Activated CD8-positive, alpha-beta T cell treated with anti-CD3 and anti-CD28 coated beads for 36 hours (primary cell): ENCODE results near the gene NOP56. TPM values are rescaled to one million over a fixed set of nuclear protein-coding genes. Genes with fewer than 3 reads are reported as not detected.

Experiments used
- ATAC-seq: fragments of 200-7000 bp; cut with Tn5 transposase; one replicate; pipeline ENCODE4 v1.10.0; 2021; ENCODE audit warnings: mild to moderate bottlenecking, moderate library complexity
- CTCF ChIA-PET: fragments of 350-600 bp; sonication (Branson Sonifier 250); formaldehyde crosslinking; loops from one replicate; lab custom pipeline; 2021; ENCODE audit warnings: antibody characterized with exemption; lab: Charles Lee
- POLR2A ChIA-PET: fragments of 350-600 bp; sonication (Branson Sonifier 250); formaldehyde crosslinking; loops from one replicate; lab custom pipeline; 2021; ENCODE audit warnings: antibody characterized with exemption; lab: Charles Lee
- DNase-seq: peaks from one replicate; pipeline ENCODE4 v3.0.0-alpha.2; 2020
- H3K27ac Mint-ChIP-seq: one replicate; pipeline ENCODE4 v1.8.0; 2021; ENCODE audit warnings: mild to moderate bottlenecking, mixed read lengths
- H3K27me3 Mint-ChIP-seq: one replicate; pipeline ENCODE4 v1.8.0; 2021; ENCODE audit warnings: mixed read lengths
- H3K36me3 Mint-ChIP-seq: one replicate; pipeline ENCODE4 v1.8.0; 2021; ENCODE audit warnings: low read depth, mixed read lengths
- H3K4me1 Mint-ChIP-seq: one replicate; pipeline ENCODE4 v1.8.0; 2021; ENCODE audit warnings: low read depth, mixed read lengths
- H3K4me3 Mint-ChIP-seq: one replicate; pipeline ENCODE4 v1.8.0; 2021; ENCODE audit warnings: mild to moderate bottlenecking, moderate library complexity, mixed read lengths
- H3K9me3 Mint-ChIP-seq: one replicate; pipeline ENCODE4 v1.8.0; 2021; ENCODE audit warnings: mixed read lengths
- intact Hi-C: fragments of 100-400 bp; cut with micrococcal nuclease; formaldehyde crosslinking; loops from one replicate; pipeline ENCODE4 v1.10.0; 2022
- total RNA-seq, 2 experiments: library from RNA; stranded (reverse); gene quantifications; one replicate each; pipeline ENCODE4 v1.2.3, GENCODE V29; 2021
- TF ChIP-seq, protein P1 (sequence below): fragments of 200-600 bp; IDR thresholded peaks from one replicate; pipeline ENCODE4 v1.8.0; 2022; ENCODE audit warnings: antibody characterized with exemption, mild to moderate bottlenecking

NOP56 gene
- total RNA-seq, 2 experiments from 2014 or later, result 587 to 596 TPM

DNA sequence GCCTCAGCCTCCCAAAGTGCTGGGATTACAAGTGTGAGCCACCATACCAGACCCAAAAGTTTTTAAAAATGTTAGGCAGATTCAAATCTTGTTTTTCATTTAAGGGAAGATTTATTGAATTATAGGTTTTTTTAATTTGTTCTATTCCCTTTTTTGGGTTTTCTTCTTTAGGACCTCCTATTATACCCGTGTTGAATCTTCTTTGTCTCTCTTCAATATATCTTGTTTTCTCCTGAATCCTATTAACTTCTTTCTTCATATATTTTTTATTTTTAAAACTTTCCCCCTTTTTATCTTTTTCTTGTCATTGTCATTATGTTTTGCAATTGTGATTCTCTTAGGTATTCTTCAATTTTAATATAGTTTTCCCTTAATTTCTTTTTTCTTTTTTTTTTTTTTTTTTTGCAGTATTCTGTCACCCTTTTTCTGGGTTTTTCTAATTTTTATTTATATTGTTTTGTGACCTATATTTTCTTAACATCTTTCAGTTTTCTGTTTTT, 45.9 kb upstream of the NOP56 start:
- peaks cover 5% of the 10 kb centered on the region for H3K9me3 Mint-ChIP-seq
- DNase-seq, result no peak
- no peak overlapping the region for H3K27ac Mint-ChIP-seq
- ChIA-PET POLR2A (no interaction called here), CTCF (interaction anchor here (1.2 kb wide), 1 partner anchor 38 kb away, joined by 3 read pairs; no protein-coding TSS in a partner anchor)
- intact Hi-C loops, result no loop called here
- H3K36me3 Mint-ChIP-seq, result no peaks in the 10 kb centered on the region
- TF ChIP-seq, protein P1, sequence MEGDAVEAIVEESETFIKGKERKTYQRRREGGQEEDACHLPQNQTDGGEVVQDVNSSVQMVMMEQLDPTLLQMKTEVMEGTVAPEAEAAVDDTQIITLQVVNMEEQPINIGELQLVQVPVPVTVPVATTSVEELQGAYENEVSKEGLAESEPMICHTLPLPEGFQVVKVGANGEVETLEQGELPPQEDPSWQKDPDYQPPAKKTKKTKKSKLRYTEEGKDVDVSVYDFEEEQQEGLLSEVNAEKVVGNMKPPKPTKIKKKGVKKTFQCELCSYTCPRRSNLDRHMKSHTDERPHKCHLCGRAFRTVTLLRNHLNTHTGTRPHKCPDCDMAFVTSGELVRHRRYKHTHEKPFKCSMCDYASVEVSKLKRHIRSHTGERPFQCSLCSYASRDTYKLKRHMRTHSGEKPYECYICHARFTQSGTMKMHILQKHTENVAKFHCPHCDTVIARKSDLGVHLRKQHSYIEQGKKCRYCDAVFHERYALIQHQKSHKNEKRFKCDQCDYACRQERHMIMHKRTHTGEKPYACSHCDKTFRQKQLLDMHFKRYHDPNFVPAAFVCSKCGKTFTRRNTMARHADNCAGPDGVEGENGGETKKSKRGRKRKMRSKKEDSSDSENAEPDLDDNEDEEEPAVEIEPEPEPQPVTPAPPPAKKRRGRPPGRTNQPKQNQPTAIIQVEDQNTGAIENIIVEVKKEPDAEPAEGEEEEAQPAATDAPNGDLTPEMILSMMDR, result no peak
- no peak for ATAC-seq
- H3K27me3 Mint-ChIP-seq, result peaks cover 12% of the 10 kb centered on the region
- no peaks in the 10 kb centered on the region for H3K4me1 Mint-ChIP-seq
- no peak overlapping the region for H3K4me3 Mint-ChIP-seq

DNA sequence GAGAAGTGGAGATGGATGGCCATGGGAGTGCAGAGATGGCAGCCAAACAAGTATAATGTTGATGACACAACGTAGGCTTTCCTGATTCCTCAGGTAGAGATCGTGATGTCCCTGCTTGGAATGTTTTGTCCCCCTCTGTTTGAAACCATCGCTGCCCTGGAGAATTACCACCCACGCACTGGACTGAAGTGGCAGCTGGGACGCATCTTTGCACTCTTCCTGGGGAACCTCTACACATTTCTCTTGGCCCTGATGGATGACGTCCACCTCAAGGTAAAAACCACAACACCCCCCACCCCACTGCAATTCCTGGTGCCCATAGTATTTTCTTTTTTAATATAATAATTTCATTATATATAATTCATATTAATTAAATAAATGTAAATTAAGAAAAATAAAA, 42.1 kb upstream of the NOP56 start:
- DNase-seq (no peak), ATAC-seq (no peak)
- no peaks in the 10 kb centered on the region for H3K36me3 Mint-ChIP-seq
- ChIA-PET POLR2A (no interaction called here), CTCF (no interaction called here)
- H3K27ac Mint-ChIP-seq, result no peak overlapping the region
- H3K4me3 Mint-ChIP-seq, result no peak overlapping the region
- H3K9me3 Mint-ChIP-seq, result peaks cover 5% of the 10 kb centered on the region
- intact Hi-C loops, result no loop called here
- H3K27me3 Mint-ChIP-seq, result peaks cover 16% of the 10 kb centered on the region
- TF ChIP-seq, protein P1, result no peak
- no peaks in the 10 kb centered on the region for H3K4me1 Mint-ChIP-seq

DNA sequence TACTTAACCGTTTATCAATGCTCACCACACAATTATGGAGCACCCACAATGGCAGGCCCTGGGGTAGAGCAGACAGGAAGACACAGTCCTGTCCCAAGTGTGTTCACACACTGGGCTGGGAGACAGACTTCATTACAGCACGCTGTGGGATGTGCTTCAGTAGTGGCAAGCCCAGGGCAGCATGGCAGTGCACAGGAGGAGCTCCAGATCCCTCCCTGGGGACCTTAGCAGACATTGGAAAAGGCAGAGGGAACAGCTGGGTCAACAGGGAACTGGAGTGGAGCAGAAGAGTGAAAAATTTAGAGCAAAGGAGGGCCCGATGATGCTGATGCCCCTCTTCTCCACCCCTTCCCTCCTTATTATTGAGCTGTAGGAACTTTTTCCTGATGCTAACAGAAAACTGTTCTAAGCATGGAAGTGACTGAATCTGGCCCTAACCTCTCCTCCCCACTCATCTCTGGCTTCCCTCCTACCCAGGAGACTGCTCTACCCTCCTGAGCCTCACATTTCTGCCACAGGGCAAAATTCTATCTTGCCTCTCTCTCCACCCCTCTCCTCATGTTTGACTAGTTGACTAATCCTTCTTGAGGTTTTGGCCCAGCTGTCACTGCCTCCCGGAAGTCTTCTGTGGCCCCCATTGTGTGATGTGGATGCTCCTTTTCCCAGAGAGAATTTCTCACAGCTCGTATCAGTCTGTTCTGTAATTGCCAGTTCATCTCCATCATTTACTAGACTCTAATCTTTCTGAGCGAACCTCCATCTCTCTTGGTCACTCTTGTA, 41.3 kb upstream of the NOP56 start:
- H3K9me3 Mint-ChIP-seq, result peaks cover 5% of the 10 kb centered on the region
- TF ChIP-seq, protein P1, result no peak
- no peak overlapping the region for H3K4me3 Mint-ChIP-seq
- ATAC-seq (no peak), DNase-seq (no peak)
- ChIA-PET POLR2A (no interaction called here), CTCF (no interaction called here)
- no peak overlapping the region for H3K27ac Mint-ChIP-seq
- intact Hi-C loops, result no loop called here
- H3K4me1 Mint-ChIP-seq, result no peaks in the 10 kb centered on the region
- peaks cover 20% of the 10 kb centered on the region for H3K27me3 Mint-ChIP-seq
- H3K36me3 Mint-ChIP-seq, result no peaks in the 10 kb centered on the region

DNA sequence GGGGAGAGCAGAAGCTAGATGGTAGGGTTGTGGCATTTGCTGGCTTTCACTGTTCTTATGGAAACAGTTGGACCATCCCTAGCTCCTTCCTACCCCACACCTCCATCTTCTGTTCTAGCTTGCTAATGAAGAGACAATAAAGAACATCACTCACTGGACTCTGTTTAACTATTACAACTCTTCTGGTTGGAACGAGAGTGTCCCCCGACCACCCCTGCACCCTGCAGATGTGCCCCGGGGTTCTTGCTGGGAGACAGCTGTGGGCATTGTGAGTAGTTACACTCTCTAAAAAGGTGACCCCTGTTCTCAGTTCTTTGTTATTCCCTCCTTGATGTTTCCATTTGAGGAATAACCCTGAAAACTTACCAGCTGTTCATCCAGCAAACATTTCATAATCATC, 40.4 kb upstream of the NOP56 start:
- TF ChIP-seq, protein P1, result no peak
- Mint-ChIP-seq H3K27ac (no peak overlapping the region), H3K4me3 (no peak overlapping the region), H3K27me3 (peaks cover 22% of the 10 kb centered on the region), H3K36me3 (no peaks in the 10 kb centered on the region), H3K4me1 (no peaks in the 10 kb centered on the region), H3K9me3 (peaks cover 5% of the 10 kb centered on the region)
- ATAC-seq (no peak), DNase-seq (no peak)
- intact Hi-C loops, result no loop called here
- POLR2A ChIA-PET, result no interaction called here
- CTCF ChIA-PET, result no interaction called here

DNA sequence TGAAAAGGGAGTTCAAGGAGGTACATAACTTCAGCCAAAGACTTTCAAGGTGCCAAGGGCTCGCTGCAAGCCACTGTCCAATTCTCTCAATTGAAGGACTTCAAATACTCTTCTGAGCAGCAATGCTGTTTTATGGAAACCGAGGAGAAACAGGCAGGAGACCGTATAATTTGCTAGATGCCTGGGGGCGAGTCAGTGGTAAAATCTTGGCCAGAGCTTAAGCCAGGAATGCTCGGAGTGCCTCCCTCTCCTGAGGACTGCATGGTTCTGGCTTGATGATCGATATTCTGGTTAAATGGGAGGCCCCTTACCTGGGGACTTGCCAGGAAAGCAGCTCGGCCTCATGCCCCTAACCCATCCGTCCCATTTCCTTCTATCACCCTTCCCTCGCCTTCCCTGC, 35.8 kb upstream of the NOP56 start:
- no peaks in the 10 kb centered on the region for H3K9me3 Mint-ChIP-seq
- H3K4me1 Mint-ChIP-seq, result peaks cover 6% of the 10 kb centered on the region
- intact Hi-C loops, result no loop called here
- CTCF ChIA-PET, result no interaction called here
- TF ChIP-seq, protein P1, result no peak
- POLR2A ChIA-PET, result no interaction called here
- H3K27me3 Mint-ChIP-seq, result peaks cover 18% of the 10 kb centered on the region
- DNase-seq (no peak), ATAC-seq (no peak)
- H3K36me3 Mint-ChIP-seq, result no peaks in the 10 kb centered on the region
- no peak overlapping the region for H3K27ac Mint-ChIP-seq
- no peak overlapping the region for H3K4me3 Mint-ChIP-seq
